Endothelial cell of umbilical vein (primary cell): ENCODE data around the gene SYNPO2L. TPM values are rescaled to one million over a fixed set of nuclear protein-coding genes. Genes with fewer than 3 reads are reported as not detected.

Experiments
- BruUV-seq: library from RNA; stranded (reverse); fragments of 400-500 nt; replicated peaks from 2 replicates; lab custom pipeline; 2021; lab: Mats Ljungman, UMichigan
- CTCF ChIA-PET: fragments of 300-600, 350-600 bp; sonication (Branson Sonifier 250); formaldehyde crosslinking; loops from one replicate; lab custom pipeline; 2021; ENCODE audit warnings: antibody characterized with exemption, inconsistent platforms; lab: Charles Lee
- POLR2A ChIA-PET: fragments of 300-600, 350-600 bp; sonication (Branson Sonifier 250); formaldehyde crosslinking; loops from one replicate; lab custom pipeline; 2021; ENCODE audit warnings: antibody characterized with exemption, inconsistent platforms; lab: Charles Lee
- DNase-seq: peaks from one replicate; pipeline ENCODE4 v3.0.0-alpha.2; 2011; ENCODE audit warnings: low read depth, low spot score
- FAIRE-seq: peaks from 2 replicates; lab custom pipeline; 2011; peaks lifted over from hg19 to GRCh38; lab: Jason Lieb, UNC
- H2AFZ ChIP-seq: 2 replicates; pipeline ENCODE4 v1.6.0; 2012; ENCODE audit warnings: low read depth, low read length, control low read depth, inconsistent platforms
- H3K27ac ChIP-seq: 2 replicates; pipeline ENCODE4 v1.5.1; 2011; ENCODE audit warnings: low read depth, mild to moderate bottlenecking, control low read depth, low read length, moderate library complexity; ENCODE audit not compliant: insufficient read depth
- H3K27me3 ChIP-seq, 2 experiments: 2 replicates each; pipeline versions ENCODE4 v1.6.0 to v1.6.1; 2011; ENCODE audit warnings: low read length in 2 of 2, mixed read lengths in 1 of 2; ENCODE audit not compliant: control insufficient read depth in 2 of 2, insufficient read depth in 2 of 2
- H3K36me3 ChIP-seq, 2 experiments: 2 replicates in 1 of 2; 3 replicates in 1 of 2; pipeline ENCODE4 v1.5.1; 2011; ENCODE audit warnings: low read length in 2 of 2, mild to moderate bottlenecking in 1 of 2, moderate library complexity in 1 of 2; ENCODE audit not compliant: control insufficient read depth in 2 of 2, insufficient read depth in 2 of 2; ENCODE audit errors: extremely low read depth in 1 of 2
- H3K4me1 ChIP-seq: 3 replicates; pipeline ENCODE4 v1.5.1; 2011; ENCODE audit warnings: mild to moderate bottlenecking, low read length; ENCODE audit not compliant: control insufficient read depth, insufficient read depth; ENCODE audit errors: extremely low read depth
- H3K4me2 ChIP-seq: 2 replicates; pipeline ENCODE4 v1.6.1; 2011; ENCODE audit warnings: low read length, control low read depth, mixed read lengths; ENCODE audit not compliant: insufficient read depth
- H3K4me3 ChIP-seq, 3 experiments: fragments of 200-600 bp in 1 of 3; sonication (generic), shearing (Covaris generic) in 1 of 3; replicated peaks in 1 of 3; 2 replicates each; pipeline ENCODE4 v1.5.1; 2011 to 2016; ENCODE audit warnings: control low read depth in 3 of 3, low read length in 3 of 3, mild to moderate bottlenecking in 2 of 3, inconsistent platforms in 1 of 3, low read depth in 1 of 3, moderate library complexity in 1 of 3; ENCODE audit not compliant: insufficient read depth in 1 of 3
- H3K79me2 ChIP-seq: 2 replicates; pipeline ENCODE4 v1.6.0; 2012; ENCODE audit warnings: low read length, inconsistent platforms; ENCODE audit not compliant: control insufficient read depth, insufficient read depth
- H3K9ac ChIP-seq: replicated peaks from 2 replicates; pipeline ENCODE3; 2011; ENCODE audit warnings: low read length, control low read depth; ENCODE audit not compliant: insufficient read depth; ENCODE audit errors: extremely low read depth
- H3K9me1 ChIP-seq: replicated peaks from 3 replicates; pipeline ENCODE4 v1.6.0; 2011; ENCODE audit warnings: mild to moderate bottlenecking, low read length; ENCODE audit not compliant: control insufficient read depth, insufficient read depth; ENCODE audit errors: extremely low read depth
- H3K9me3 ChIP-seq: replicated peaks from 2 replicates; pipeline ENCODE4 v1.5.1; 2012; ENCODE audit warnings: low read length, inconsistent platforms; ENCODE audit not compliant: control insufficient read depth, insufficient read depth
- H4K20me1 ChIP-seq: replicated peaks from 2 replicates; pipeline ENCODE3; 2011; ENCODE audit warnings: mild to moderate bottlenecking, low read length; ENCODE audit not compliant: control insufficient read depth, insufficient read depth; ENCODE audit errors: extremely low read depth
- CTCF ChIP-seq, 2 donors: IDR thresholded peaks; 1 replicate in 1 of 2; 2 replicates in 1 of 2; pipeline ENCODE4 v1.5.1; 2011; ENCODE audit warnings: low read length in 2 of 2, mild to moderate bottlenecking in 2 of 2, moderate library complexity in 2 of 2, control low read depth in 1 of 2, inconsistent platforms in 1 of 2, low read depth in 1 of 2; ENCODE audit not compliant: insufficient read depth in 1 of 2; ENCODE audit errors: extremely low read depth in 1 of 2
- EZH2 ChIP-seq: IDR thresholded peaks from 2 replicates; pipeline ENCODE4 v1.6.1; 2012; ENCODE audit warnings: borderline replicate concordance, low read depth, mild to moderate bottlenecking, moderate library complexity, low read length, inconsistent platforms; ENCODE audit not compliant: severe bottlenecking
- FOS ChIP-seq: IDR thresholded peaks from 2 replicates; pipeline ENCODE4 v1.6.1; 2011; ENCODE audit warnings: mild to moderate bottlenecking, low read length, moderate library complexity, borderline replicate concordance; ENCODE audit not compliant: insufficient read depth
- GATA2 ChIP-seq: IDR thresholded peaks from 2 replicates; pipeline ENCODE4 v1.7.0; 2011; ENCODE audit warnings: low read depth, mild to moderate bottlenecking, moderate library complexity, mixed read lengths, low read length; ENCODE audit not compliant: insufficient read length, insufficient read depth
- JUN ChIP-seq: IDR thresholded peaks from 2 replicates; pipeline ENCODE4 v1.6.1; 2011; ENCODE audit warnings: borderline replicate concordance, low read depth; ENCODE audit not compliant: insufficient read length, insufficient read depth
- MAX ChIP-seq: IDR thresholded peaks from 2 replicates; pipeline ENCODE4 v1.6.1; 2011; ENCODE audit not compliant: insufficient read depth, insufficient read length
- MYC ChIP-seq: IDR thresholded peaks from one replicate; pipeline ENCODE4 v1.6.1; 2011; ENCODE audit warnings: mild to moderate bottlenecking, low read depth, low read length
- POLR2A ChIP-seq: IDR thresholded peaks from 2 replicates; pipeline ENCODE4 v1.6.1; 2012; ENCODE audit warnings: low read depth, mild to moderate bottlenecking, control low read depth, low read length
- POLR2AphosphoS5 ChIP-seq: IDR thresholded peaks from 2 replicates; pipeline ENCODE4 v1.6.1; 2012; ENCODE audit warnings: low read depth, mild to moderate bottlenecking, control low read depth, low read length, moderate library complexity; ENCODE audit not compliant: insufficient read depth
- dilution Hi-C: fragments of 300-500 bp; cut with MboI; formaldehyde crosslinking; loops from one replicate; pipeline ENCODE4 v1.15.0; 2019; ENCODE audit warnings: low sequenced_read_pairs; ENCODE audit not compliant: extremely low pct_ligation_motif_present
- intact Hi-C: fragments of 100-400 bp; cut with micrococcal nuclease; formaldehyde crosslinking; loops from one replicate; pipeline ENCODE4 v1.10.0; 2022
- polyA plus RNA-seq, 4 experiments: library from polyadenylated mRNA; depleted of rRNA in 3 of 4; stranded (reverse) in 3 of 4; unstranded in 1 of 4; fragments of >200 nt; gene quantifications; 2 replicates each; pipeline versions ENCODE4 v1.2.1 to v1.2.3, GENCODE V29; 2011 to 2012; ENCODE audit warnings: missing spikeins in 1 of 4
- total RNA-seq: library from RNA; stranded (reverse); gene quantifications from 2 replicates; pipeline ENCODE4 v1.2.3, GENCODE V29; 2021

The SYNPO2L gene
- total and polyA plus RNA-seq, 2 donors (not counting 3 experiments of a cell fraction or from before 2014, with no cell fraction given): not detected

- Histone ChIP-seq H4K20me1 (no peaks in the 10 kb centered on the region), H3K27ac (no peak overlapping the region), H3K9me3 (no peaks in the 10 kb centered on the region), H3K9me1 (no peaks in the 10 kb centered on the region), H3K4me1 (peaks cover 9% of the 10 kb centered on the region), H3K4me2 (no peak overlapping the region), H2AFZ (no peak overlapping the region), H3K79me2 (no peaks in the 10 kb centered on the region), H3K9ac (no peak overlapping the region), H3K27me3 (no peaks in the 10 kb centered on the region), H3K4me3 (no peak overlapping the region), H3K36me3 (no peaks in the 10 kb centered on the region)
- intact Hi-C loops (loop anchor here (5.0 kb wide), 1 partner anchor 42 kb away; no protein-coding TSS in a partner anchor), dilution Hi-C loops (loop anchor here (10.0 kb wide), 1 partner anchor 94 kb away; no protein-coding TSS in a partner anchor)
- FAIRE-seq: no peak
- TF ChIP-seq EZH2 (no peak), MAX (no peak)
- DNase-seq: no peak
- BruUV-seq: no TSS peak
- ChIA-PET POLR2A (no interaction called here), CTCF (no interaction called here)
Measured at GRCh38 chr10:73629165-73629564, 26.7 kb downstream of the SYNPO2L start.

- DNase-seq: no peak
- Histone ChIP-seq H3K4me1 (peaks cover 9% of the 10 kb centered on the region), H3K4me3 (no peak overlapping the region), H3K79me2 (no peaks in the 10 kb centered on the region), H3K9me1 (no peaks in the 10 kb centered on the region), H2AFZ (no peak overlapping the region), H3K27ac (no peak overlapping the region), H3K9ac (no peak overlapping the region), H3K9me3 (no peaks in the 10 kb centered on the region), H4K20me1 (no peaks in the 10 kb centered on the region), H3K36me3 (no peaks in the 10 kb centered on the region), H3K27me3 (no peaks in the 10 kb centered on the region), H3K4me2 (no peak overlapping the region)
- dilution Hi-C loops (loop anchor here (10.0 kb wide), 1 partner anchor 94 kb away; no protein-coding TSS in a partner anchor), intact Hi-C loops (loop anchor here (5.0 kb wide), 1 partner anchor 41 kb away; no protein-coding TSS in a partner anchor)
- no TSS peak for BruUV-seq
- ChIA-PET POLR2A (no interaction called here), CTCF (no interaction called here)
- TF ChIP-seq JUN (no peak), MYC (no peak), EZH2 (no peak), POLR2AphosphoS5 (no peak), GATA2 (no peak), CTCF (IDR thresholded peaks at IDR 0.05; ENCODE audit: extremely low read depth in 1 of 2, insufficient read depth in 1 of 2, low read depth in 1 of 2, low read length in 2 of 2) (no peak), MAX (no peak), POLR2A (no peak), FOS (no peak)
- no peak for FAIRE-seq
Measured at GRCh38 chr10:73628405-73628804, 27.4 kb downstream of the SYNPO2L start.
